IMR-90 (cell line): ENCODE results near the gene KBTBD13. TPM values are rescaled to one million over a fixed set of nuclear protein-coding genes. Genes with fewer than 3 reads are reported as not detected.
A peak's percentile ranks its signal among the peaks of the same experiment; 100 is the strongest.

Experiments used
- ATAC-seq: fragments of 200-7000 bp; cut with Tn5 transposase; 2 replicates; pipeline ENCODE4 v1.9.1; 2020; ENCODE audit warnings: low read depth, mild to moderate bottlenecking, moderate library complexity
- BruUV-seq: library from RNA; stranded (reverse); fragments of 400-500 nt; replicated peaks from 2 replicates; lab custom pipeline; 2021; lab: Mats Ljungman, UMichigan
- CTCF ChIA-PET: fragments of 300-600 bp; formaldehyde crosslinking; extraction: SDS; loops from one replicate; lab custom pipeline; 2021; ENCODE audit warnings: antibody characterized with exemption; lab: Yijun Ruan, JAX
- POLR2A ChIA-PET: fragments of 300-600 bp; sonication (Branson Sonifier 250); formaldehyde crosslinking; loops from one replicate; lab custom pipeline; 2022; ENCODE audit warnings: antibody characterized with exemption; ENCODE audit not compliant: unreplicated experiment; lab: Charles Lee
- DNase-seq: peaks from one replicate; pipeline ENCODE4 v3.0.0; 2013
- H2AFZ ChIP-seq: replicated peaks from 2 replicates; pipeline ENCODE3; 2013; ENCODE audit warnings: low read length, mild to moderate bottlenecking; ENCODE audit not compliant: poor library complexity
- H2AK5ac ChIP-seq: 2 replicates; pipeline ENCODE4 v1.6.1; 2013; ENCODE audit warnings: low read depth, low read length, inconsistent platforms
- H2AK9ac ChIP-seq: replicated peaks from 2 replicates; pipeline ENCODE3; 2013; ENCODE audit warnings: mild to moderate bottlenecking, low read depth, low read length, moderate library complexity; ENCODE audit not compliant: poor library complexity
- H2BK120ac ChIP-seq: 2 replicates; pipeline ENCODE4 v1.6.1; 2013; ENCODE audit warnings: low read depth, low read length, inconsistent platforms
- H2BK15ac ChIP-seq: 3 replicates; pipeline ENCODE4 v1.6.1; 2013; ENCODE audit warnings: low read depth, low read length, inconsistent platforms
- H2BK20ac ChIP-seq: 2 replicates; pipeline ENCODE4 v1.6.1; 2013; ENCODE audit warnings: low read depth, mild to moderate bottlenecking, inconsistent platforms, low read length, moderate library complexity
- H2BK5ac ChIP-seq: 2 replicates; pipeline ENCODE4 v1.6.1; 2013; ENCODE audit warnings: mild to moderate bottlenecking, low read depth, low read length, inconsistent platforms; ENCODE audit not compliant: poor library complexity, severe bottlenecking
- H3K14ac ChIP-seq: replicated peaks from 2 replicates; pipeline ENCODE4 v1.6.1; 2013; ENCODE audit warnings: low read depth, low read length, inconsistent platforms
- H3K18ac ChIP-seq: 2 replicates; pipeline ENCODE4 v1.6.1; 2013; ENCODE audit warnings: low read depth, low read length, control low read depth
- H3K23ac ChIP-seq: 2 replicates; pipeline ENCODE4 v1.6.1; 2013; ENCODE audit warnings: low read depth, low read length, inconsistent platforms
- H3K27ac ChIP-seq: 2 replicates; pipeline ENCODE4 v1.5.1; 2013; ENCODE audit warnings: mild to moderate bottlenecking, control low read depth, low read length; ENCODE audit not compliant: insufficient read depth
- H3K27me3 ChIP-seq: 2 replicates; pipeline ENCODE4 v1.6.1; 2013; ENCODE audit warnings: low read length; ENCODE audit not compliant: control insufficient read depth, insufficient read depth
- H3K36me3 ChIP-seq: 2 replicates; pipeline ENCODE4 v1.6.1; 2013; ENCODE audit warnings: low read length, mixed read lengths; ENCODE audit not compliant: control insufficient read depth, insufficient read depth
- H3K4ac ChIP-seq: 2 replicates; pipeline ENCODE4 v1.6.1; 2013; ENCODE audit warnings: low read depth, low read length, inconsistent platforms
- H3K4me1 ChIP-seq: 2 replicates; pipeline ENCODE4 v1.6.1; 2013; ENCODE audit warnings: low read length, mixed read lengths; ENCODE audit not compliant: control insufficient read depth, insufficient read depth
- H3K4me2 ChIP-seq: 2 replicates; pipeline ENCODE4 v1.6.1; 2013; ENCODE audit warnings: low read depth, mild to moderate bottlenecking, control low read depth, low read length, moderate library complexity
- H3K4me3 ChIP-seq: 2 replicates; pipeline ENCODE4 v1.5.1; 2013; ENCODE audit warnings: low read depth, mild to moderate bottlenecking, control low read depth, low read length, moderate library complexity; ENCODE audit not compliant: insufficient read depth
- H3K56ac ChIP-seq: 2 replicates; pipeline ENCODE4 v1.6.1; 2013; ENCODE audit warnings: low read length, inconsistent platforms; ENCODE audit not compliant: insufficient read depth; ENCODE audit errors: extremely low read depth
- H3K79me1 ChIP-seq, 2 experiments: 2 replicates each; pipeline ENCODE4 v1.6.1; 2013; ENCODE audit warnings: low read length in 2 of 2, inconsistent platforms in 1 of 2, low read depth in 1 of 2
- H3K9ac ChIP-seq: 2 replicates; pipeline ENCODE4 v1.6.1; 2013; ENCODE audit warnings: low read depth, low read length, control low read depth
- H3K9me1 ChIP-seq: 2 replicates; pipeline ENCODE4 v1.6.1; 2013; ENCODE audit warnings: low read length, inconsistent platforms; ENCODE audit not compliant: insufficient read depth
- H3K9me3 ChIP-seq: 2 replicates; pipeline ENCODE4 v1.6.1; 2013; ENCODE audit warnings: low read length; ENCODE audit not compliant: control insufficient read depth, insufficient read depth
- H4K20me1 ChIP-seq: 2 replicates; pipeline ENCODE4 v1.6.1; 2013; ENCODE audit warnings: low read length, inconsistent platforms; ENCODE audit not compliant: insufficient read depth
- H4K5ac ChIP-seq: 2 replicates; pipeline ENCODE4 v1.6.1; 2013; ENCODE audit warnings: mild to moderate bottlenecking, low read depth, low read length, control low read depth
- H4K8ac ChIP-seq, 2 experiments: 2 replicates each; pipeline ENCODE4 v1.6.1; 2013; ENCODE audit warnings: low read depth in 2 of 2, low read length in 2 of 2, control low read depth in 1 of 2, inconsistent platforms in 1 of 2
- H4K91ac ChIP-seq: 2 replicates; pipeline ENCODE4 v1.6.1; 2013; ENCODE audit warnings: low read depth, low read length, inconsistent platforms; ENCODE audit not compliant: insufficient read depth
- BHLHE40 ChIP-seq: fragments of 150-350 bp; IDR thresholded peaks from 2 replicates; pipeline ENCODE4 v1.6.1; 2016; ENCODE audit warnings: mild to moderate bottlenecking, low read depth, low read length
- CEBPB ChIP-seq: IDR thresholded peaks from 2 replicates; pipeline ENCODE4 v1.6.1; 2012; ENCODE audit warnings: low read depth, low read length, improper control_type of control experiment
- CHD1 ChIP-seq: IDR thresholded peaks from 2 replicates; pipeline ENCODE4 v1.6.1; 2012; ENCODE audit warnings: low read depth, low read length, improper control_type of control experiment
- FOS ChIP-seq: fragments of 150-350 bp; IDR thresholded peaks from 2 replicates; pipeline ENCODE4 v1.6.1; 2016; ENCODE audit warnings: low read depth, low read length
- MAFK ChIP-seq: IDR thresholded peaks from 2 replicates; pipeline ENCODE4 v1.6.1; 2012; ENCODE audit warnings: low read depth, low read length, improper control_type of control experiment
- MAZ ChIP-seq: IDR thresholded peaks from 2 replicates; pipeline ENCODE4 v1.6.1; 2012; ENCODE audit warnings: low read depth, mild to moderate bottlenecking, low read length, improper control_type of control experiment, moderate library complexity, borderline replicate concordance
- MXI1 ChIP-seq: IDR thresholded peaks from 2 replicates; pipeline ENCODE4 v1.6.1; 2012; ENCODE audit warnings: low read depth, mild to moderate bottlenecking, low read length, moderate library complexity, borderline replicate concordance
- NFE2L2 ChIP-seq: fragments of 150-350 bp; IDR thresholded peaks from 2 replicates; pipeline ENCODE4 v1.6.1; 2016; ENCODE audit warnings: low read depth, mild to moderate bottlenecking, low read length
- POLR2A ChIP-seq: IDR thresholded peaks from 2 replicates; pipeline ENCODE4 v1.6.1; 2012; ENCODE audit warnings: mild to moderate bottlenecking, low read depth, low read length
- RAD21 ChIP-seq: IDR thresholded peaks from 2 replicates; pipeline ENCODE4 v1.6.1; 2012; ENCODE audit warnings: low read length, improper control_type of control experiment
- WGBS, 2 experiments: methylation state at CpG; one replicate each; pipeline versions ENCODE4 v1.1.5 to v1.1.7; 2013; ENCODE audit warnings: missing lambda C conversion rate in 2 of 2; ENCODE audit not compliant: insufficient read length in 1 of 2; ENCODE audit errors: extremely low coverage in 2 of 2; 5-methylcytosine and 5-hydroxymethylcytosine counted together
- dilution Hi-C: fragments of 300-500 bp; cut with HindIII; formaldehyde crosslinking; loops from one replicate; pipeline ENCODE4 v1.14.3; 2018; ENCODE audit warnings: low sequenced_read_pairs; ENCODE audit not compliant: unreplicated experiment
- in situ Hi-C: fragments of 300-500 bp; cut with MboI; formaldehyde crosslinking; loops from 3 replicates; pipeline ENCODE4 v1.14.3; 2019; ENCODE audit warnings: low sequenced_read_pairs, inconsistent platforms, mixed read lengths
- intact Hi-C: fragments of 100-400 bp; cut with micrococcal nuclease; formaldehyde crosslinking; loops from 2 replicates; pipeline ENCODE4 v1.10.0; 2022
- polyA plus RNA-seq, 3 experiments: library from polyadenylated mRNA; depleted of rRNA; stranded (reverse); fragments of >200 nt; gene quantifications; 2 replicates each; pipeline ENCODE4 v1.2.3, GENCODE V29; 2012; ENCODE audit warnings: low replicate concordance in 1 of 3
- total RNA-seq: library from RNA; depleted of rRNA; stranded (reverse); fragments of >200 nt; gene quantifications from 2 replicates; pipeline ENCODE4 v1.2.3, GENCODE V29; 2012
- TF ChIP-seq, protein P1 (sequence below): conservative IDR thresholded peaks from 2 replicates; pipeline ENCODE4 v1.5.1; 2012; ENCODE audit warnings: mild to moderate bottlenecking, low read depth, low read length, improper control_type of control experiment
- TF ChIP-seq, protein P2 (sequence below): fragments of 150-350 bp; IDR thresholded peaks from 2 replicates; pipeline ENCODE4 v1.6.1; 2016; ENCODE audit warnings: low read depth, mild to moderate bottlenecking, low read length, moderate library complexity, borderline replicate concordance
- TF ChIP-seq, protein P3 (sequence below): fragments of 150-350 bp; IDR thresholded peaks from 2 replicates; pipeline ENCODE4 v1.6.1; 2017; ENCODE audit warnings: mild to moderate bottlenecking, antibody characterized with exemption, low read length, low read depth

The KBTBD13 gene
- total and polyA plus RNA-seq, 2 of the 4 experiments (the other 2 are of a cell fraction) = not detected

DNA sequence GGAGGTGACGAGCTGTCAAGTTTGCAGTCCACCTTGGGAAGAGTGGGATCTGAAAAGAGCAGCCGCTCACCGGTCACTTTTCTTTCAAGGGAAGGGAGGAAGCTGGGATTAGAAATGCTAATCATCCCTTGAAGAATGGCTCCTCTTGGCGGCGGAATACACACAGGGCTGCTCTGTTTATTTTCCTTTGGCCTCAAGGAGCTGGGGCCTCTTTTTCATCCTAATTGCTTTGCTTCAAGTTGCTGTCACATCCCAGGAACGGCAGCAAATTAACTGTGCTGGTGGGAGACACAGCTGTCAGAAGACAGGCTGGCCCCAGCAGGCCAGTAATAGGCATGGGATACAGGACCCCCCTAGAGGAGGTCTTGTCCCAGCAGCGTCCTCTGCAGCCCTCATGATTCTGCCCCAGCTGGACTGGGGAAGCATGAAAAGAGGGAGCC is 6.7 kb downstream of the KBTBD13 start (continued):
- TF ChIP-seq, protein P1, sequence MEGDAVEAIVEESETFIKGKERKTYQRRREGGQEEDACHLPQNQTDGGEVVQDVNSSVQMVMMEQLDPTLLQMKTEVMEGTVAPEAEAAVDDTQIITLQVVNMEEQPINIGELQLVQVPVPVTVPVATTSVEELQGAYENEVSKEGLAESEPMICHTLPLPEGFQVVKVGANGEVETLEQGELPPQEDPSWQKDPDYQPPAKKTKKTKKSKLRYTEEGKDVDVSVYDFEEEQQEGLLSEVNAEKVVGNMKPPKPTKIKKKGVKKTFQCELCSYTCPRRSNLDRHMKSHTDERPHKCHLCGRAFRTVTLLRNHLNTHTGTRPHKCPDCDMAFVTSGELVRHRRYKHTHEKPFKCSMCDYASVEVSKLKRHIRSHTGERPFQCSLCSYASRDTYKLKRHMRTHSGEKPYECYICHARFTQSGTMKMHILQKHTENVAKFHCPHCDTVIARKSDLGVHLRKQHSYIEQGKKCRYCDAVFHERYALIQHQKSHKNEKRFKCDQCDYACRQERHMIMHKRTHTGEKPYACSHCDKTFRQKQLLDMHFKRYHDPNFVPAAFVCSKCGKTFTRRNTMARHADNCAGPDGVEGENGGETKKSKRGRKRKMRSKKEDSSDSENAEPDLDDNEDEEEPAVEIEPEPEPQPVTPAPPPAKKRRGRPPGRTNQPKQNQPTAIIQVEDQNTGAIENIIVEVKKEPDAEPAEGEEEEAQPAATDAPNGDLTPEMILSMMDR = peak; percentile 87

DNA sequence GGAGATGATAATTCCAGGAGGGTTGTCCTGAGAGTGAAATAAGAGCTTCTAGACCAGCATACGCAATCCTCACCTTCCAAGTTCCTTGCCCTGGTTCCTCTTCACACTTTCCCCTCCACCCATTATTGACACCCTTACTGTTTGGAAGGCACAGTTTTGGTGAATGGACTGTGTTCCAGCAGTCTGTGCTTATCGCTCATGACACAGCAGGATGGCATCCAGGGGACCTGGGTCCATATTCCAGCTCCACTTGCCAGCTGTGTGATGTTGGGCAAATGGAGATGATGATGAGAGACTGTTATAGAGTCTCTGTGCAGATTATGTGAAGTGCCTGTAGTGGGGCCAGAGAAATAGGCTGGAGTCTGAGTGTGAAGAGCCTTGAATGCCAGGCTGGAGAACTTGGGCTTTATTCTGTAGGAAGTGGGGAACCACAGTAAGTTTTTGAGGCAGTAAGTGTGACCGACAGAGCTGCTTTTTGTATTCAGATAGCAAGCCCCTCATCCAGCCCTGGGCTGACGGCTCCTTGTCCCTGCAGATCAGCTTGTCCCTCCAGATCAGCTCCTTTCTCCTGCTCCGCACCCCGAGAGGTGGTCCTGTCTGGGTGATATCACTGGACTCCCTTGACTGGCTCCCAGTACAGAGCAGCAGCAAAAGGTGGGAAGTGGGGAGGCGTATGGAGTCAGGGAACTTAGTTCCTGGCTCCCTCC is 8.1 kb downstream of the KBTBD13 start:
- Histone ChIP-seq H2BK15ac (no peak overlapping the region), H4K5ac (no peak overlapping the region), H2AK9ac (no peak overlapping the region), H4K20me1 (no peaks in the 10 kb centered on the region; the same call in none of the 2 replicates), H3K36me3 (no peaks in the 10 kb centered on the region), H3K18ac (no peak overlapping the region), H3K14ac (no peak overlapping the region), H2AK5ac (no peak overlapping the region), H3K9me3 (no peaks in the 10 kb centered on the region), H3K56ac (no peak overlapping the region), H3K9ac (no peak overlapping the region), H3K4ac (no peak overlapping the region), H2AFZ (no peak overlapping the region), H3K79me1 (no peaks in the 10 kb centered on the region), H4K8ac (no peak overlapping the region), H3K4me1 (peaks cover 29% of the 10 kb centered on the region; the same call in 1 of the 2 replicates), H2BK20ac (no peak overlapping the region), H3K27me3 (peaks cover 47% of the 10 kb centered on the region), H2BK120ac (no peak overlapping the region), H3K4me3 (no peak overlapping the region), H2BK5ac (no peak overlapping the region), H3K27ac (no peak overlapping the region), H3K4me2 (no peak overlapping the region), H4K91ac (no peak overlapping the region), H3K23ac (no peak overlapping the region), H3K9me1 (no peaks in the 10 kb centered on the region)
- in situ Hi-C loops (loop anchor here (5.0 to 10.0 kb wide), 2 partner anchors 32 to 50 kb away; no protein-coding TSS in a partner anchor), intact Hi-C loops (no loop called here), dilution Hi-C loops (no loop called here)
- WGBS, 2 experiments = 100% methylated on average over 1 of the region's 7 CpGs; no CpG with 5 or more reads in 1 of the 2 experiments
- DNase-seq = no peak
- ATAC-seq = no peak
- POLR2A ChIA-PET = no interaction called here
- CTCF ChIA-PET = interaction anchor here (2.0 to 4.4 kb wide), 3 partner anchors 17 to 51 kb away, joined by 7 to 74 read pairs (median 21); no protein-coding TSS in a partner anchor
- no TSS peak for BruUV-seq
- TF ChIP-seq, protein P2, sequence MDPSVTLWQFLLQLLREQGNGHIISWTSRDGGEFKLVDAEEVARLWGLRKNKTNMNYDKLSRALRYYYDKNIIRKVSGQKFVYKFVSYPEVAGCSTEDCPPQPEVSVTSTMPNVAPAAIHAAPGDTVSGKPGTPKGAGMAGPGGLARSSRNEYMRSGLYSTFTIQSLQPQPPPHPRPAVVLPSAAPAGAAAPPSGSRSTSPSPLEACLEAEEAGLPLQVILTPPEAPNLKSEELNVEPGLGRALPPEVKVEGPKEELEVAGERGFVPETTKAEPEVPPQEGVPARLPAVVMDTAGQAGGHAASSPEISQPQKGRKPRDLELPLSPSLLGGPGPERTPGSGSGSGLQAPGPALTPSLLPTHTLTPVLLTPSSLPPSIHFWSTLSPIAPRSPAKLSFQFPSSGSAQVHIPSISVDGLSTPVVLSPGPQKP = no peak
- TF ChIP-seq NFE2L2 (no peak), CHD1 (no peak), MXI1 (no peak), MAZ (no peak), POLR2A (no peak), MAFK (no peak), BHLHE40 (no peak), FOS (no peak), RAD21 (no peak), CEBPB (no peak)
- TF ChIP-seq, protein P3, sequence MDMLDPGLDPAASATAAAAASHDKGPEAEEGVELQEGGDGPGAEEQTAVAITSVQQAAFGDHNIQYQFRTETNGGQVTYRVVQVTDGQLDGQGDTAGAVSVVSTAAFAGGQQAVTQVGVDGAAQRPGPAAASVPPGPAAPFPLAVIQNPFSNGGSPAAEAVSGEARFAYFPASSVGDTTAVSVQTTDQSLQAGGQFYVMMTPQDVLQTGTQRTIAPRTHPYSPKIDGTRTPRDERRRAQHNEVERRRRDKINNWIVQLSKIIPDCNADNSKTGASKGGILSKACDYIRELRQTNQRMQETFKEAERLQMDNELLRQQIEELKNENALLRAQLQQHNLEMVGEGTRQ = no peak
